HEK293 (cell line): Measurements from ENCODE around the gene AK5.

Experiments
- CTCF ChIP-seq: fragments of 450-650 bp; formaldehyde crosslinking; IDR thresholded peaks from 2 replicates; pipeline ENCODE4 v1.5.1; 2016; ENCODE audit warnings: missing biosample characterization, missing genetic modification characterization
- ZNF10 ChIP-seq: fragments of 450-650 bp; formaldehyde crosslinking; IDR thresholded peaks from 2 replicates; pipeline ENCODE4 v1.5.1; 2017; ENCODE audit warnings: missing biosample characterization, missing genetic modification characterization
- ZNF184 ChIP-seq: fragments of 450-650 bp; IDR thresholded peaks from 2 replicates; pipeline ENCODE4 v1.5.1; 2018; ENCODE audit warnings: missing biosample characterization, mild to moderate bottlenecking, missing genetic modification characterization
- ZNF48 ChIP-seq: fragments of 450-650 bp; formaldehyde crosslinking; IDR thresholded peaks from 2 replicates; pipeline ENCODE4 v1.5.1; 2016; ENCODE audit warnings: missing biosample characterization, missing genetic modification characterization
- ZNF600 ChIP-seq: fragments of 450-650 bp; formaldehyde crosslinking; IDR thresholded peaks from 2 replicates; pipeline ENCODE4 v1.5.1; 2016; ENCODE audit warnings: missing biosample characterization, missing genetic modification characterization
- ZNF747 ChIP-seq: fragments of 450-650 bp; formaldehyde crosslinking; IDR thresholded peaks from 2 replicates; pipeline ENCODE4 v1.5.1; 2016; ENCODE audit warnings: missing biosample characterization, missing genetic modification characterization
- ZNF792 ChIP-seq: fragments of 450-650 bp; formaldehyde crosslinking; IDR thresholded peaks from 2 replicates; pipeline ENCODE4 v1.5.1; 2016; ENCODE audit warnings: missing biosample characterization, missing genetic modification characterization

- no peak for TF ChIP-seq CTCF (tag by site-specific recombination)
- TF ChIP-seq ZNF600 = no peak
- no peak for TF ChIP-seq ZNF792 (tag by site-specific recombination)
- no peak for TF ChIP-seq ZNF184 (tag by site-specific recombination)
- no peak for TF ChIP-seq ZNF48
- TF ChIP-seq ZNF10 (tag by site-specific recombination) = no peak
- TF ChIP-seq ZNF747 (tag by site-specific recombination) = no peak
Observed at GRCh38 chr1:77292551-77292950, 10.7 kb downstream of the AK5 start.
